Neural progenitor cell (in vitro differentiated cells): ENCODE data around the gene ABHD12. TPM values are rescaled to one million over a fixed set of nuclear protein-coding genes. Genes with fewer than 3 reads are reported as not detected.

Source experiments
- DNase-seq: peaks from one replicate; pipeline ENCODE4 v3.0.0-alpha.2; 2016; ENCODE audit warnings: low spot score
- H2AFZ ChIP-seq: fragments of 200-600 bp; sonication (generic); replicated peaks from 2 replicates; pipeline ENCODE4 v1.6.1; 2016; ENCODE audit warnings: antibody characterized with exemption
- H3F3A ChIP-seq: fragments of 200-600 bp; sonication (generic); 2 replicates; pipeline ENCODE4 v1.6.1; 2016; ENCODE audit warnings: antibody characterized with exemption, low read depth
- H3K27ac ChIP-seq: fragments of 200-600 bp; sonication (generic); 2 replicates; pipeline ENCODE4 v1.5.1; 2016; ENCODE audit warnings: mild to moderate bottlenecking
- H3K27me3 ChIP-seq: fragments of 200-600 bp; sonication (generic); 2 replicates; pipeline ENCODE4 v1.6.1; 2016; ENCODE audit warnings: mild to moderate bottlenecking, moderate library complexity
- H3K36me3 ChIP-seq: fragments of 200-600 bp; sonication (generic); 2 replicates; pipeline ENCODE4 v1.5.1; 2016
- H3K4me1 ChIP-seq: fragments of 200-600 bp; sonication (generic); 2 replicates; pipeline ENCODE4 v1.6.1; 2016; ENCODE audit warnings: mixed run types
- H3K4me2 ChIP-seq: fragments of 200-600 bp; sonication (generic); 2 replicates; pipeline ENCODE4 v1.6.1; 2016
- H3K4me3 ChIP-seq: fragments of 200-600 bp; sonication (generic); 2 replicates; pipeline ENCODE4 v1.5.1; 2016
- H3K79me2 ChIP-seq: fragments of 200-600 bp; sonication (generic); 2 replicates; pipeline ENCODE4 v1.6.1; 2016; ENCODE audit warnings: low read depth
- H3K9ac ChIP-seq: fragments of 200-600 bp; sonication (generic); 2 replicates; pipeline ENCODE4 v1.6.1; 2016
- H3K9me3 ChIP-seq: fragments of 200-600 bp; sonication (generic); 2 replicates; pipeline ENCODE4 v1.5.1; 2016; ENCODE audit warnings: low read depth
- H4K20me1 ChIP-seq: fragments of 200-600 bp; sonication (generic); 2 replicates; pipeline ENCODE4 v1.6.1; 2016; ENCODE audit warnings: low read depth
- H3K27ac Mint-ChIP-seq: 3 replicates; pipeline ENCODE4 v1.8.0; 2021; ENCODE audit warnings: mixed read lengths
- H3K27me3 Mint-ChIP-seq: 2 replicates; pipeline ENCODE4 v1.8.0; 2022; ENCODE audit warnings: low read depth, mild to moderate bottlenecking, inconsistent platforms, moderate library complexity, mixed read lengths; ENCODE audit not compliant: insufficient read depth
- H3K36me3 Mint-ChIP-seq: 3 replicates; pipeline ENCODE4 v1.8.0; 2021; ENCODE audit warnings: mixed read lengths
- H3K4me1 Mint-ChIP-seq: 3 replicates; pipeline ENCODE4 v1.8.0; 2021; ENCODE audit warnings: mixed read lengths
- H3K4me3 Mint-ChIP-seq: 3 replicates; pipeline ENCODE4 v1.8.0; 2021; ENCODE audit warnings: mild to moderate bottlenecking, moderate library complexity, mixed read lengths
- H3K9me3 Mint-ChIP-seq: 3 replicates; pipeline ENCODE4 v1.8.0; 2020; ENCODE audit warnings: mixed read lengths
- EZH2 ChIP-seq: fragments of 200-600 bp; sonication (generic); IDR thresholded peaks from 2 replicates; pipeline ENCODE4 v1.6.1; 2017; ENCODE audit warnings: antibody characterized with exemption, mild to moderate bottlenecking, moderate library complexity
- EZH2phosphoT487 ChIP-seq: fragments of 200-600 bp; sonication (generic); IDR thresholded peaks from 2 replicates; pipeline ENCODE4 v1.6.1; 2017; ENCODE audit warnings: antibody characterized with exemption
- total RNA-seq: library from RNA; depleted of rRNA; stranded (reverse); fragments of >200 nt; gene quantifications from 2 replicates; pipeline ENCODE4 v1.2.3, GENCODE V29; 2015; ENCODE audit warnings: low replicate concordance
- TF ChIP-seq, protein P1 (sequence below): fragments of 200-600 bp; sonication (generic); IDR thresholded peaks from 2 replicates; pipeline ENCODE4 v1.5.1; 2017; ENCODE audit warnings: antibody characterized with exemption, mild to moderate bottlenecking

Gene ABHD12
- total RNA-seq, 1 donor from 2014 or later = 20.8 TPM

DNA sequence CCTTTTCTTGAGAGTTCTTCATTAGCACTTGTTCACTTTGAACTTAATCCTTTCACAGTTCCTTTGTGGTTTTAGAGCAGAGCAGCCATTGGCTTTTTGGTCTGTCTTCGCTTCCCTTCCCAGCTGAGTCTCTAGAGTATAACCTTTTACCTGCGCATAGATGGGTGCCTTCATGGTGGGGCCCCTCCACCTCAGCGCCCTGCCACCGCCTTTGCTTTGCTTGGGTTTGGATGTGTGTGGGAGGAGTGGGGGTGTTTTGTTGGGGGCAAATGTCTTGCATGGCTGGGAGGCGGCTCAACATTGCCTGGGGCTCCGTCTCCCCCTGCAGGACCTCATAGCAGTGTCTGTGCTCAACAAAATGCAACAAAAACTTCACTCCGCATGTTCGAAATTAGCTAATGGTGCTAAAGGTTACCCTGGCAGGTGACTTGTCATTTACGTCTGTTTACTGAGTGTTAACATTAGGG lies 130.8 kb downstream of the ABHD12 start:
- DNase-seq = no peak
- no peaks in the 10 kb centered on the region for H3K27me3 ChIP-seq
- H2AFZ ChIP-seq = no peak overlapping the region
- Mint-ChIP-seq H3K9me3 (peaks cover 41% of the 10 kb centered on the region), H3K4me1 (no peaks in the 10 kb centered on the region), H3K27me3 (peaks cover 4% of the 10 kb centered on the region), H3K27ac (no peak overlapping the region), H3K4me3 (no peak overlapping the region), H3K36me3 (peaks cover 64% of the 10 kb centered on the region)
- peaks cover 13% of the 10 kb centered on the region for H3K4me1 ChIP-seq
- peaks cover 6% of the 10 kb centered on the region for H3K36me3 ChIP-seq
- no peak overlapping the region for H3K9ac ChIP-seq
- H3K4me3 ChIP-seq = no peak overlapping the region
- no peaks in the 10 kb centered on the region for H3K9me3 ChIP-seq
- TF ChIP-seq EZH2phosphoT487 (no peak), EZH2 (no peak)
- TF ChIP-seq, protein P1, sequence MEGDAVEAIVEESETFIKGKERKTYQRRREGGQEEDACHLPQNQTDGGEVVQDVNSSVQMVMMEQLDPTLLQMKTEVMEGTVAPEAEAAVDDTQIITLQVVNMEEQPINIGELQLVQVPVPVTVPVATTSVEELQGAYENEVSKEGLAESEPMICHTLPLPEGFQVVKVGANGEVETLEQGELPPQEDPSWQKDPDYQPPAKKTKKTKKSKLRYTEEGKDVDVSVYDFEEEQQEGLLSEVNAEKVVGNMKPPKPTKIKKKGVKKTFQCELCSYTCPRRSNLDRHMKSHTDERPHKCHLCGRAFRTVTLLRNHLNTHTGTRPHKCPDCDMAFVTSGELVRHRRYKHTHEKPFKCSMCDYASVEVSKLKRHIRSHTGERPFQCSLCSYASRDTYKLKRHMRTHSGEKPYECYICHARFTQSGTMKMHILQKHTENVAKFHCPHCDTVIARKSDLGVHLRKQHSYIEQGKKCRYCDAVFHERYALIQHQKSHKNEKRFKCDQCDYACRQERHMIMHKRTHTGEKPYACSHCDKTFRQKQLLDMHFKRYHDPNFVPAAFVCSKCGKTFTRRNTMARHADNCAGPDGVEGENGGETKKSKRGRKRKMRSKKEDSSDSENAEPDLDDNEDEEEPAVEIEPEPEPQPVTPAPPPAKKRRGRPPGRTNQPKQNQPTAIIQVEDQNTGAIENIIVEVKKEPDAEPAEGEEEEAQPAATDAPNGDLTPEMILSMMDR = no peak
- H3F3A ChIP-seq = peaks cover 1% of the 10 kb centered on the region
- no peak overlapping the region for H3K4me2 ChIP-seq
- peaks cover 20% of the 10 kb centered on the region for H4K20me1 ChIP-seq
- peaks cover 42% of the 10 kb centered on the region for H3K79me2 ChIP-seq
- no peak overlapping the region for H3K27ac ChIP-seq

DNA sequence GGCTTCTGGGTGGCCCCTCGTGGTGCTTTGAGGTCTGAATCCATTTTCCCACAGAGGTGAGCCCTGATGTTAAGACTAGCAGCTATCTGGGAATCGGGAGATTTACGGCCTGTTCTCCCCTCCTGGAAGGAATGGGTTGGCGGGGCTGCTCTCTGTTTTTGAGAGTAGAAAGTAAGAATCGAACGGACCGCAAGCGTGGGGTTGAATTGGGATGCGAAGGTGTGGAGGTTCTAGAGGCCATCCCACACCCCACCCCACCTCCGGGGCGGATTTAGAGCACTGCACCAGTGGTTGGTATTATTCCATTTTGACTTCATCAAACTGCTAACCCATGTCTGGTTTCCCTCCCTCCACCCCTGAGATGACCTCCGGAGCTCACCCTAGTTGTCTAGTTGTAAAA lies 131.3 kb downstream of the ABHD12 start:
- Histone ChIP-seq H4K20me1 (peaks cover 23% of the 10 kb centered on the region), H3K9me3 (no peaks in the 10 kb centered on the region), H3K27ac (no peak overlapping the region), H3F3A (peaks cover 6% of the 10 kb centered on the region), H3K9ac (no peak overlapping the region), H3K36me3 (peaks cover 6% of the 10 kb centered on the region), H3K4me3 (no peak overlapping the region), H3K4me2 (no peak overlapping the region), H2AFZ (no peak overlapping the region), H3K79me2 (peaks cover 46% of the 10 kb centered on the region), H3K4me1 (peaks cover 18% of the 10 kb centered on the region), H3K27me3 (no peaks in the 10 kb centered on the region)
- H3K4me1 Mint-ChIP-seq = peaks cover 3% of the 10 kb centered on the region
- DNase-seq = no peak
- peaks cover 37% of the 10 kb centered on the region for H3K9me3 Mint-ChIP-seq
- peaks cover 4% of the 10 kb centered on the region for H3K27me3 Mint-ChIP-seq
- H3K4me3 Mint-ChIP-seq = no peak overlapping the region
- peaks cover 63% of the 10 kb centered on the region for H3K36me3 Mint-ChIP-seq
- TF ChIP-seq EZH2 (no peak), EZH2phosphoT487 (no peak)
- TF ChIP-seq, protein P1 = no peak
- no peak overlapping the region for H3K27ac Mint-ChIP-seq

GRCh38 chr20:25258828-25259227 lies 131.8 kb downstream of the ABHD12 start:
- Histone ChIP-seq H3K4me2 (no peak overlapping the region), H3K36me3 (peaks cover 6% of the 10 kb centered on the region), H3K9me3 (no peaks in the 10 kb centered on the region), H3K27me3 (no peaks in the 10 kb centered on the region), H3K27ac (no peak overlapping the region), H3K4me3 (no peak overlapping the region), H3K4me1 (peaks cover 21% of the 10 kb centered on the region), H3K79me2 (peaks cover 51% of the 10 kb centered on the region), H3F3A (peaks cover 7% of the 10 kb centered on the region), H4K20me1 (peaks cover 29% of the 10 kb centered on the region), H3K9ac (no peak overlapping the region), H2AFZ (no peak overlapping the region)
- Mint-ChIP-seq H3K27me3 (peaks cover 4% of the 10 kb centered on the region), H3K4me1 (peaks cover 4% of the 10 kb centered on the region), H3K27ac (no peak overlapping the region), H3K4me3 (no peak overlapping the region), H3K36me3 (peaks cover 58% of the 10 kb centered on the region), H3K9me3 (peaks cover 32% of the 10 kb centered on the region)
- no peak for TF ChIP-seq EZH2
- TF ChIP-seq, protein P1 = no peak
- no peak for TF ChIP-seq EZH2phosphoT487
- no peak for DNase-seq
